ENCODE results near the gene ERG28. TPM values are rescaled to one million over a fixed set of nuclear protein-coding genes. Genes with fewer than 3 reads are reported as not detected.
A peak's percentile ranks its signal among the peaks of the same experiment; 100 is the strongest.
"Not testable (repeated sequence)": the region's sequence is repeated elsewhere in the genome, so short reads cannot be mapped to it uniquely, and the experiment has no call there.

The ERG28 gene
- total and polyA plus RNA-seq, 4 donors, result 13.6 to 67.2 (median 40.2) TPM

- H3K27ac ChIP-seq (ENCODE audit: low read depth in 1 of 2, low read length in 1 of 2), result peak overlapping the region in 1 of 2 donors; percentile 44
- H3K36me3 ChIP-seq (ENCODE audit: control insufficient read depth in 4 of 4, insufficient read depth in 4 of 4, low read length in 4 of 4), result no peaks in the 10 kb centered on the region
- peaks cover 0 to 14% (median 6%) of the 10 kb centered on the region in 5 donors for H3K4me1 ChIP-seq (ENCODE audit: control insufficient read depth in 5 of 5, insufficient read depth in 5 of 5, low read length in 5 of 5)
- peaks cover 0 to 5% (median 0%) of the 10 kb centered on the region in 4 donors for H3K9me3 ChIP-seq (ENCODE audit: control insufficient read depth in 4 of 4, insufficient read depth in 3 of 4, low read length in 3 of 4)
- no peak for TF ChIP-seq CTCF (IDR thresholded peaks at IDR 0.05; ENCODE audit: control extremely low read depth, extremely low read depth)
- 47 to 49% methylated on average over 11 of the region's 11 CpGs for WGBS, 2 donors
- H3K27me3 ChIP-seq (ENCODE audit: control insufficient read depth in 3 of 3, insufficient read depth in 3 of 3, low read length in 2 of 3), result no peaks in the 10 kb centered on the region
- no peak overlapping the region for H3K4me3 ChIP-seq
- ATAC-seq (ENCODE audit: insufficient read depth, low FRiP score) (peak; percentile 76), DNase-seq (peak in 2 of 3 donors; percentile 15 to 27)
- H3K9ac ChIP-seq (ENCODE audit: insufficient read depth in 1 of 2, low read length in 2 of 2), result peak overlapping the region in 1 of 2 donors; percentile 1
Measured at GRCh38 chr14:75604979-75605851, 55.5 kb downstream of the ERG28 start.

DNA sequence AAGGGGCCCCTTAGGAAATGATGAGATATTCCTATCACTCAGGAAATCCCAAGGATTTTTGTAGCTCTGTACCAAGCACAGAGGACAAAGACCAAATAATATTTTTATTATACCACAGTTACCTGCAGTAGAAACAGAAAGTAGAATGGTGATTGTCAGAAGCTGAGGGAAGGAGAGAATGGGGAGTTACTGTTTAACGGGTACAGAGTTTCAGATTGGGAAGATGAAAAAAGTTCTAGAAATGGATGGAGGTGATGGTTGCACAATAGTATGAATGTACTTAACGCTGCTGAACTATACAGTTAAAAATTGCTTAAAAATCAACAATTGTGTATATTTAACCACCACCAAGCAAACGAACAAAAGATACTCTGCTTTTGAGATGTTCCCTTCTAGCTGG lies 58.2 kb downstream of the ERG28 start:
- Histone ChIP-seq H3K27ac (ENCODE audit: low read depth in 1 of 2, low read length in 1 of 2) (no peak overlapping the region), H3K4me3 (no peak overlapping the region), H3K9ac (ENCODE audit: insufficient read depth in 1 of 2, low read length in 2 of 2) (no peak overlapping the region), H3K9me3 (ENCODE audit: control insufficient read depth in 4 of 4, insufficient read depth in 3 of 4, low read length in 3 of 4) (no peaks in the 10 kb centered on the region), H3K4me1 (ENCODE audit: control insufficient read depth in 5 of 5, insufficient read depth in 5 of 5, low read length in 5 of 5) (peaks cover 0 to 14% (median 6%) of the 10 kb centered on the region in 5 donors), H3K36me3 (ENCODE audit: control insufficient read depth in 4 of 4, insufficient read depth in 4 of 4, low read length in 4 of 4) (no peaks in the 10 kb centered on the region), H3K27me3 (ENCODE audit: control insufficient read depth in 3 of 3, insufficient read depth in 3 of 3, low read length in 2 of 3) (no peaks in the 10 kb centered on the region)
- ATAC-seq (ENCODE audit: insufficient read depth, low FRiP score) (no peak), DNase-seq (no peak)
- TF ChIP-seq CTCF (IDR thresholded peaks at IDR 0.05; ENCODE audit: control extremely low read depth, extremely low read depth), result no peak
- 50% methylated on average over 3 of the region's 3 CpGs for WGBS, 2 donors

GRCh38 chr14:75601061-75601460 lies 59.6 kb downstream of the ERG28 start:
- H3K9ac ChIP-seq (ENCODE audit: insufficient read depth in 1 of 2, low read length in 2 of 2); H3K27me3 ChIP-seq (ENCODE audit: control insufficient read depth in 3 of 3, insufficient read depth in 3 of 3, low read length in 2 of 3); H3K36me3 ChIP-seq (ENCODE audit: control insufficient read depth in 4 of 4, insufficient read depth in 4 of 4, low read length in 4 of 4); H3K27ac ChIP-seq (ENCODE audit: low read depth in 1 of 2, low read length in 1 of 2); H3K4me3 ChIP-seq; H3K9me3 ChIP-seq (ENCODE audit: control insufficient read depth in 4 of 4, insufficient read depth in 3 of 4, low read length in 3 of 4); DNase-seq; ATAC-seq (ENCODE audit: insufficient read depth, low FRiP score): not testable (repeated sequence)
- H3K4me1 ChIP-seq (ENCODE audit: control insufficient read depth in 5 of 5, insufficient read depth in 5 of 5, low read length in 5 of 5), result peaks cover 0 to 14% (median 2%) of the 10 kb centered on the region in 5 donors
- WGBS, 2 donors, result 89 to 95% methylated on average over 6 of the region's 6 CpGs

DNA sequence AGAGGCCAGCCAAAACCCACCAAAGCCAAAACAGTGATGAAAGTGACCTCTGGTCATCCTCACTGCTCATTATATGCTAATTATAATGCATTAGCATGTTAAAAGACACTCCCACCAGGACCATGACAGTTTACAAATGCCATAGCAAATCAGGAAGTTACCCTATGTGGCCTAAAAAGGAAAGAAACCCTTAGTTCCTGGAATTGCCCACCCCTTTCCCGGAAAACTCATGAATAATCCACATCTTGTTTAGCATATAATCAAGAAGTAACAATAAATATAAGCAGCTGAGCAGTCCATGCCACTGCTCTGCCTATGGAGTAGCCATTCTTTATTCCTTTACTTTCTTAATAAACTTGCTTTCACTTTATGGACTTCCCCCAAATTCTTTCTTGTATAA lies 60.6 kb downstream of the ERG28 start:
- H3K4me3 ChIP-seq; ATAC-seq (ENCODE audit: insufficient read depth, low FRiP score); H3K9me3 ChIP-seq (ENCODE audit: control insufficient read depth in 4 of 4, insufficient read depth in 3 of 4, low read length in 3 of 4); H3K27me3 ChIP-seq (ENCODE audit: control insufficient read depth in 3 of 3, insufficient read depth in 3 of 3, low read length in 2 of 3); DNase-seq; H3K27ac ChIP-seq (ENCODE audit: low read depth in 1 of 2, low read length in 1 of 2); H3K4me1 ChIP-seq (ENCODE audit: control insufficient read depth in 5 of 5, insufficient read depth in 5 of 5, low read length in 5 of 5); H3K36me3 ChIP-seq (ENCODE audit: control insufficient read depth in 4 of 4, insufficient read depth in 4 of 4, low read length in 4 of 4); H3K9ac ChIP-seq (ENCODE audit: insufficient read depth in 1 of 2, low read length in 2 of 2): not testable (repeated sequence)
- 78 to 84% methylated on average over 1 of the region's 1 CpG for WGBS, 2 donors

Small RNAs within 50 kb of the gene (small RNA-seq; reads per million reads assigned to genes)
- gene RNA5SP387 (ENCODE audit: low replicate concordance), result not detected

Other genes starting within 250 kb of the ERG28 start
- 10 to 100 TPM; 34.8 to 77.5 TPM for gene JDP2, start 232.9 kb downstream of the ERG28 start, total RNA-seq
- 10 to 100 TPM; 38.0 to 88.9 TPM for gene JDP2, start 232.9 kb downstream of the ERG28 start, polyA plus RNA-seq
- gene BATF, start 138.4 kb downstream of the ERG28 start, total RNA-seq, result 1 to 10 TPM; 7.4 to 8.2 TPM
- 10 to 100 TPM; 15.2 to 74.3 TPM for gene BATF, start 138.4 kb downstream of the ERG28 start, polyA plus RNA-seq
- gene FLVCR2, start 82.3 kb downstream of the ERG28 start, total RNA-seq, result 10 to 100 TPM in 1 of 2 donors, 1 to 10 TPM in 1; 9.6 to 31.4 TPM
- 10 to 100 TPM in 1 of 2 donors, 1 to 10 TPM in 1; 4.7 to 37.6 TPM for gene FLVCR2, start 82.3 kb downstream of the ERG28 start, polyA plus RNA-seq
- 10 to 100 TPM; 45.3 to 58.6 TPM for gene TTLL5, start 370 bp upstream of the ERG28 start, total RNA-seq
- gene TTLL5, start 370 bp upstream of the ERG28 start, polyA plus RNA-seq, result 10 to 100 TPM; 10.3 to 12.2 TPM